Measurements from ENCODE around the gene ACAT2. TPM values are rescaled to one million over a fixed set of nuclear protein-coding genes. Genes with fewer than 3 reads are reported as not detected.
A peak's percentile ranks its signal among the peaks of the same experiment; 100 is the strongest.
"Not testable (repeated sequence)": the region's sequence is repeated elsewhere in the genome, so short reads cannot be mapped to it uniquely, and the experiment has no call there.

The ACAT2 gene
- total and polyA plus RNA-seq, 12 donors, result 3.4 to 15.3 (median 5.8) TPM

GRCh38 chr6:159819932-159820640, 58.2 kb downstream of the ACAT2 start:
- no peaks in the 10 kb centered on the region for H3K9me3 ChIP-seq
- no peak overlapping the region for H3K27ac ChIP-seq
- no peaks in the 10 kb centered on the region for H3K36me3 ChIP-seq
- ATAC-seq (peak in 1 of 8 donors; percentile 22), DNase-seq (no peak)
- no peak for TF ChIP-seq CTCF (IDR thresholded peaks at IDR 0.05)
- peaks cover 0 to 9% (median 0%) of the 10 kb centered on the region in 9 donors for H3K4me1 ChIP-seq
- WGBS, 2 donors, result 61 to 64% methylated on average over 28 of the region's 28 CpGs
- peaks cover 0 to 3% (median 0%) of the 10 kb centered on the region in 7 donors for H3K27me3 ChIP-seq
- H3K4me3 ChIP-seq, result peak overlapping the region in 1 of 10 donors; percentile 9
- intact Hi-C loops (cut with DNase I), result no loop called here

- DNase-seq, result no peak
- no peak for TF ChIP-seq CTCF (IDR thresholded peaks at IDR 0.05)
- H3K4me3 ChIP-seq, result no peak overlapping the region
- ATAC-seq, result no peak
- peaks cover 0 to 9% (median 0%) of the 10 kb centered on the region in 9 donors for H3K4me1 ChIP-seq
- intact Hi-C loops (cut with DNase I), result no loop called here
- peaks cover 0 to 3% (median 0%) of the 10 kb centered on the region in 7 donors for H3K27me3 ChIP-seq
- WGBS, 2 donors, result 74 to 83% methylated on average over 11 of the region's 11 CpGs
- no peaks in the 10 kb centered on the region for H3K36me3 ChIP-seq
- H3K27ac ChIP-seq, result no peak overlapping the region
- no peaks in the 10 kb centered on the region for H3K9me3 ChIP-seq
These were observed 59.3 kb downstream of the ACAT2 start for GRCh38 chr6:159821122-159821521.

GRCh38 chr6:159821726-159822125, 59.9 kb downstream of the ACAT2 start:
- no peak for DNase-seq
- TF ChIP-seq CTCF (IDR thresholded peaks at IDR 0.05), result no peak
- Histone ChIP-seq H3K4me3 (no peak overlapping the region), H3K4me1 (peaks cover 0 to 9% (median 0%) of the 10 kb centered on the region in 9 donors), H3K27me3 (peaks cover 0 to 3% (median 0%) of the 10 kb centered on the region in 7 donors), H3K9me3 (no peaks in the 10 kb centered on the region), H3K27ac (no peak overlapping the region), H3K36me3 (no peaks in the 10 kb centered on the region)
- intact Hi-C loops (cut with DNase I), result no loop called here
- 90 to 94% methylated on average over 10 of the region's 10 CpGs for WGBS, 2 donors
- no peak for ATAC-seq

- WGBS, 2 donors, result 92 to 95% methylated on average over 3 of the region's 3 CpGs
- Histone ChIP-seq H3K36me3 (no peaks in the 10 kb centered on the region), H3K4me1 (peaks cover 0 to 9% (median 0%) of the 10 kb centered on the region in 9 donors), H3K27me3 (peaks cover 0 to 3% (median 0%) of the 10 kb centered on the region in 7 donors), H3K27ac (no peak overlapping the region), H3K9me3 (no peaks in the 10 kb centered on the region), H3K4me3 (no peak overlapping the region)
- intact Hi-C loops (cut with DNase I), result no loop called here
- DNase-seq (no peak), ATAC-seq (no peak)
- no peak for TF ChIP-seq CTCF (IDR thresholded peaks at IDR 0.05)
These were observed 62.1 kb downstream of the ACAT2 start for GRCh38 chr6:159823953-159824352.

- H3K36me3 ChIP-seq; H3K9me3 ChIP-seq; H3K27ac ChIP-seq; H3K4me3 ChIP-seq; H3K27me3 ChIP-seq; DNase-seq; ATAC-seq; intact Hi-C loops (cut with DNase I): not testable (repeated sequence)
- peaks cover 0 to 11% (median 0%) of the 10 kb centered on the region in 9 donors for H3K4me1 ChIP-seq
- WGBS, 2 donors, result 96 to 98% methylated on average over 9 of the region's 9 CpGs
These were observed 62.8 kb downstream of the ACAT2 start for GRCh38 chr6:159824690-159825089.

All from heart right ventricle (tissue), 16 donors.